ENCODE measurements around the gene ERP27.

The ERP27 gene

DNA sequence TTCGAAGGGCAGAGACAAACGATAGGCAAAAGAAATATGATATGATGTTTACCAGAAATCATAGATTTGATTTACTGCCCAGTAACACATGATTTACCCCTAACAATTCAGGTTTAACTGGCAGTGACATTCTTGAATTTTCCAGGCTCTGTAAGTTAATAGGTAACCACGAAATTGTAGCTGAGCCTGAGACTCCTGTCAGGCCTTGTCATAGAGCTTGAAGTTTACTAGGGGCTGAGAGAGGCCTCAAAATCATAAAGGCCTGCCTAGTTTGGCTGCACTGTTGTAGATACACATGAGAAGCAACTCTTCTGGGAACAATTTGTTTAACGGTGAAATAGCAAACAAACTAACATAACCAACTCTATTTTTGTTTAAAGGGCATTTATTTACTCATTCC, 3.3 kb downstream of the ERP27 start:
- DNase-seq (ENCODE audit: low spot score): no peak

GRCh38 chr12:14934511-14934910, 3.8 kb downstream of the ERP27 start:
- no peak for DNase-seq (ENCODE audit: low spot score)

DNA sequence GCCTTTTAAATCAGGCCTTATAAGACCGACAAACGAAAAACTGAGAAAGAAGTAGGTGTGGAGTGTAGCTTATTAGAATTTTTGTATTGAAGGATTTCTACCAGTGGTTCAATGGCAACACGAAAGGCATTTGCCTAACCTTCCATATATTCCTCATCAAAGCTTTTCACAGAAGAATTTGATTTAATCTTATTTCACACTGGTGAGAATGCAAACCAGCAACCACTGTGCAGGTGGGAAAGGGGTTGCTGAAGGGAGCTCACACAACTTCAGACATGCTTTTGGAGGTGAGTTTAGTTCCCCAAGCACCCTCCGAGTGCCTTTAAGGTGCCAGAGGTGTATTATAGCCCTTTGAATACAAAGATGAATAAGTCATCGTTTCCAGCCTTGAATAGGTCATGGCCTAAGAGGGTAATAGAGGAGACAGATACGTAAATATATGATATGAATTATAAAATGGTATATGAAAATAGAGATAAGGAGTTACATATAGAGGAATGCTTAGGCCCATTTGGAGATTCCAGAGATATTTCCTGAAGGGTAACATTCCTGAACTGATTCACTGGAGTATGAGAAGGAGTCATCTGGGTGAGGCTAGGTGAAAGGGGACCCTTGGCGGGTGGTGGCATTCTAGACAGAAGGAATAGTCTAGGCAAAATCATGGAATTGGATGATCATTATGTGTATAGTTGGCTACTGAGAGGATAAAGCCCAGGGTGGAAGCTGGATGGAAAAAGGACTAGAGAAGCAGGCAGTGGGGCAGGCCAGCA, 6.4 kb downstream of the ERP27 start:
- DNase-seq (ENCODE audit: low spot score): no peak

DNA sequence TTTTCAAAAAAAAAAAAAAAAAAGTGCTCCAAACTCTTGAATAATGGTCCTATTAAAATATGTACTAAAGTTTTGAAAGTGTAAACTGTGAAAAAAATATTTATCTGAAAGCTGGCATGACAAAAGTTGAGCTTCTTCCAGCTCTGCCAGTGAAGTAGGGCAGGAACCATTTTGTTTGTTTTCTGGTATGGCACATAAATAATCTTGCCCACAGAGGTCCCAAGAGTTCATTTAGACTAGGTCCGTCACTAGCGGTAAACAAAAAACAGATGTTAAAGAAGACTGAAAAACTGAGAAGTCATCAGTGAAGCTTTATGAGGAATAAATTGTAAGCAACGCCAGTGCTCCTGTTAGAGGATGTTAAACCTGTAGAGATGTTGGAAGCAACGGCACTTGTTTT, 7.0 kb downstream of the ERP27 start:
- DNase-seq (ENCODE audit: low spot score): no peak

GRCh38 chr12:14930299-14930698, 8.0 kb downstream of the ERP27 start:
- no peak for DNase-seq (ENCODE audit: low spot score)

DNA sequence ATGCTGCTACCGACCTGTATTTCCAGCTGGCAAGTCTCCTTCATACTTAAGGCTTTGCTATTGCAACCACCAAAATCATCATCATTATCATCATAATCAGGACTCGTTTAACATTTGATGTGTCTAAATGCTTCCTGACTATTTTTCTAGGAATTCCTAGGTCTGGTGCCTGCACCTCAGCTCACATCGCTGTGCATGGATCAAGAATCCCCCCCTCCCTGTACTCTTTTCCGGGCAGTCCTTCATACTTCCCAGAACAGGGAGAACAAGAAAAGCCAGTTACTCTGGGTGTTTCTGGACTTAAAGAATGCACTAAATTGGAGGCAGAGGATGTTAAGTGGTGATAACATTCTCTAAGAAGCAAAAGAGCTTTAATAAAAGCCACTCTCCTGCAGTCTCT, 9.4 kb downstream of the ERP27 start:
- DNase-seq (ENCODE audit: low spot score): no peak

DNA sequence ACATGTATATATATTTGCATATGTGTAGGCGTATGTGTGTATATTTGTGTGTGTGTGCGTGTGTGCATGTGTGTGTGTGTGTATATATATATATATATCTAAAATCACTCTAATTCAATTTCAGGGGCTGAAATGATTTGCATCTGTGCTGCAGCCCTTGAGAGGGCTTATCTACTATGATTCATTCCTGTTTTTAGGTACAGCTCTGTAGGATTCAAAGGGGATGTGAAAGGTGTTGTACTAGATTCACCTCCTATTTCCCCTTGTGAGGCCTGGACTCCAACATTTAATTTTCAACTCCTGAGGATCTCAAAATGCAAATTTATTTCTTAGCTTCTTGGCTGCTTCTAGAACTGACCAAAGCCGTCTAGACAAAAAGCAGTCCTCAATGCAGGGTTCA, 11.1 kb downstream of the ERP27 start:
- DNase-seq (ENCODE audit: low spot score): no peak

DNA sequence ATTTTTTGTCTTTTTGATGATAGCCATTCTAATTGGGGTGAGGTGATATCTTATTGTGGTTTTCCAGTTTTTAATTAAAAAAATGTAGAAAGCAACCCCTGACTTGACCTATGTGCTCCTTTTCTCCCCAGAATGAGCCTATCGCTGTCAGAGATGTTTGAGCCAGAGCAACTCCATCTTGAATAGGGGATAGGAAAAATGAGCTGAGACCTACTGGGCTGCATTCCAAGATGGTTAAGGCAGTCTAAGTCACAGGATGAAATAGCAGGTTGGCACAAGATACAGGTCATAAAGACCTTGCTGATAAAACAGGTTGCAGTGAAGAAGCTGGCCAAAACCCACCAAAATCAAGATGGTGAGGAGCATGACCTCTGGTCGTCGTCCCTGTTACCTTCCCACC, 13.8 kb downstream of the ERP27 start:
- DNase-seq (ENCODE audit: low spot score): no peak

GRCh38 chr12:14923944-14924343, 14.4 kb downstream of the ERP27 start:
- DNase-seq (ENCODE audit: low spot score): no peak

DNA sequence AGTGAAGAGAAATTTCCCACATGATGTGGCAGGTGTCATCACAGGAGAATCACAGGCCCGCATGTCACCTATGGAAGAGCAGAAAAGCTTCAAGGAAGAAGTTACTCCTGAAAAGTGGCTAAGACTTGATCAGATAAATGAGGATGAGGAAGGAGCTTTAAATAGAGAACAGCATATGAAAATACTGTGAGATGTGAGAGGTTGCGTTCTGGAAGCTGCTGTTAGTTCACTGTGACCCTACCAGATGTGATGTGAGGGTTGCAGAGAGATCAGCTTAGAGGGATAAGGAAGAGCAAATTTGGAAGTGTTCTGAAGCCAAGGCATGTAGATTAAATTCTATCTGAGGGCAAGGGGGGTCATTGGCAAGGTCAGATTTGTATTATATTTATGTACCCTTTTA, 17.1 kb downstream of the ERP27 start:
- no peak for DNase-seq (ENCODE audit: low spot score)

- DNase-seq (ENCODE audit: low spot score): no peak
Observed at GRCh38 chr12:14920475-14921126, 17.7 kb downstream of the ERP27 start.

- no peak for DNase-seq (ENCODE audit: low spot score)
Observed at GRCh38 chr12:14919455-14919854, 18.9 kb downstream of the ERP27 start.

DNA sequence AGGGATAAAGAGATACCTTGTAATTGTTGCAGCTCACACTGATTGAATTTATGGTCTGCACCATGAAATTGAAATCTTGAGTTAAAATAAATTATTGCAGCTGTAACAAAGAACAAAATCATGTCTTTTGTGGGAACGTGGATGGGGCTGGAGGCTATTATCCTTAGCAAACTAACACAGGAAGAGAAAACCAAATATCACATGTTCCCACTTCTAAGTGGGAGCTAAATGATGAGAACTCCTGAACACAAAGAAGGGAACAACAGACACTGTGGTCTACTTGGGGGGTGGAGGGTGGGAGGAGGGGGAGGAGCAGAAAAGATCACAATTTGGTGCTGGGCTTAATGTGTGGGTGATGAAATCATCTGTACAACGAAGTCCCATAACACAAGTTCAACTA, 22.6 kb downstream of the ERP27 start:
- no peak for DNase-seq (ENCODE audit: low spot score)

- no peak for DNase-seq (ENCODE audit: low spot score)
Observed at GRCh38 chr12:14913381-14913781, 25.0 kb downstream of the ERP27 start.

GRCh38 chr12:14911131-14911530, 27.2 kb downstream of the ERP27 start:
- DNase-seq (ENCODE audit: low spot score): no peak

DNA sequence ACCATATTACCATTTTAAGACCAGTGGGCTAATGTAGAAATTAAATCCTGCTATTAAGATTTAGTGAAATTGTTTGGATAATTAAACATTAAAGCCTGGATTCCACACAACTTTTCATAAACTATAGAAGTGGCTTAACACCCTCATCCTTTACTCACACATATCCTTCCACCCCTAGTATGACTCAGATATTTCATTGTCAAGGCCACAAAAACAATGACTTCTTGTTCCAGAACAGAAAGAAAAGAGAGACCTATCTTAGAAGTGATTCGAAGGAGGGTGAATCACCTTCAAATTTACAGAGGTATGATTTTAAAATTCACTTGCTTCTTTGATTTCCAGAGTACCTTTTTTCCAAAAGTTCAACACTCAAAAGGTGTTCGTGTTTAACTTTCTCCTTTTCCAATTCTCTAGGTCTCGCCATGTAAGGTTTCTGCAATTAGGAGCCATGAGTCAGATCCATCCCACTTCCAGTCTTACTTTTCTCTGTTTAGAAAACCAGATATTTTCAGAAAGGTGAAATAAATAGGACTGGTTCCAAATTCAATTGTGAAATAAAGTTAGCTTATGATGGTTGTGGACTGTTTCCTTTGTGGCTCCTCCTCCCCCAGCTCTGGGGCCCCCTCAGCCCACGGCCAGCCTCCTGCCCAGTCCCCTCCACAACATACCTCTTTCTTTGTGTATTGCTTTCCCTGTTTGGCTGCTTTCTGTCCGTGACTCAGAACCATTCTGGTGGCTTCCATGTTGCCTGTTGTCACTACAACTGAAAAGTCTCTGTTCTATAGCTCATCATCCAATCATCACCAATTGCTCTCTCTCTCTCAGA, 28.0 kb downstream of the ERP27 start:
- DNase-seq (ENCODE audit: low spot score): no peak

GRCh38 chr12:14907953-14908352, 30.4 kb downstream of the ERP27 start:
- DNase-seq (ENCODE audit: low spot score): no peak

- no peak for DNase-seq (ENCODE audit: low spot score)
Observed at GRCh38 chr12:14906114-14906513, 32.2 kb downstream of the ERP27 start.

DNA sequence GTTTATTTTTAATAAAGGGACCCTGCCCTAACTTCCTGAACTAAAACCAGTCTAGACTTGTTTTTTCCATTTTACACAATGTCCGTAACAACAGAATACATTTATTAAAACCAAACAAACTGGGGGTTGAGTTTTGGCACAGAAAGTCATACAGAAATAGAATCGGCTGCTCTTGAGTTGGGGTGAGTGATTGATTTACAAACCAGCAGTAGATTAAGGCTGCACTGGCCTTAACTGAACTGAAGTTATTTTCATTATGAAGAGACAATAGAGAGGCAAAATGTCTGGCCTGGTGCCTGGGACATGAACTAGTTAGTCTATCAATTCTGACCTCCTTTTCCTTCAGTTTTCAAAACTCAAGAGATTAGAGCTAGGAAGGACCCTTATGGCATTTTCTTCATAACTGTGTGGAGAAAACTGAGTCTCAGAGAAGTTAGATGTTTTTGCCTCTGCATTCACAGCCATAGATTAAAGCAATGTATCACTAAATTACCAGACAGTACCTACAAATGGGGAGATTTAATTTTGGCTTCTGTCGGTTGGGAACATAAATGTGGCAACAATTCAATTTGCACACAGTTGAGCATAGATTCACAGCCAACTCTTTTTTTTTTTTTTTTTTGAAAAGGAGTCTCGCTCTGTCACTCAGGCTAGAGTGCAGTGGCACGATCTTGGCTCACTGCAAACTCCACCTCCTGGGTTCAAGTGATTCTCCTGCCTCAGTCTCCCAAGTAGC, 32.9 kb downstream of the ERP27 start:
- no peak for DNase-seq (ENCODE audit: low spot score)

- DNase-seq (ENCODE audit: low spot score): no peak
Observed at GRCh38 chr12:14904854-14905253, 33.5 kb downstream of the ERP27 start.

DNA sequence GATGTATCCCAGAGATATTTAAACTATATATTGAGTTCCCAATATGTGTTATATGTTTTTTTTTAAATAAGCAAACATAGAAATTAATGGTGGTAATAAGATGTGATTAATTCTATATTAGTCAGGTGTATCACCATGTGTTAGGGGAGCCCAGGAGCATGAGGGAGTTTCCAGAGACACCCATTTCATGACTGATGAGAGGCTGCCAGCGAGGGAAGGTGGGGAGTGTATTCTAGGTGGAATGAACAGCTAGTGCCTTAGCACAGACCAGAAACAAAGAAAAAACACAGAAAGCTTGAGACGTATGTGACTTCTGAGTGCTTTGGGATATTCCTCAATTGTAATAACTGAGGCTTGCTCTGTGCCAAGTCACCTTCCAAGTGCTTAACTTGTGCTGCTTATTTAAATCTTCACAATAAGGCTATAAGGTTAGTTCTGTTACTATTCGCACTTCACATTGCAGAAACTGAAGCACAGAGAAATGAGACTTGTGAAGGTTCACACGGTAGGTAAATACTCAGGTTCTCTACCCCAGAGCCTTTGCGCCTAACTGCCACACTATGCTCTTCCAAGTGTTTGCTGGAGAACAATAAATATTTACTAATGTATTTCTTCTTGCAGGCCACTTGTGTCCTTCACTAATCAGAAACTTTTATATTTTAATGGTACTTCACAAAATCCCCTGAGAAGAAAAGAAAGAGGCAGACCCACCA, 34.8 kb downstream of the ERP27 start:
- no peak for DNase-seq (ENCODE audit: low spot score)

GRCh38 chr12:14902465-14902864, 35.9 kb downstream of the ERP27 start:
- DNase-seq (ENCODE audit: low spot score): no peak
